HG02588 (cell line): ENCODE results near the gene EMX2.
A peak's percentile ranks its signal among the peaks of the same experiment; 100 is the strongest.
"Not testable (repeated sequence)": the region's sequence is repeated elsewhere in the genome, so short reads cannot be mapped to it uniquely, and the experiment has no call there.

Experiments
- ATAC-seq: cut with Tn5 transposase; IDR thresholded peaks from one replicate; pipeline ENCODE4 v1.9.1; 2021; ENCODE audit warnings: mild to moderate bottlenecking, moderate library complexity; ENCODE audit not compliant: unreplicated experiment

EMX2 gene

GRCh38 chr10:117542706-117543224, at the start of gene EMX2:
Gene EMX2 (plus strand): TSS chr10:117542746. CDS start chr10:117543268, 522 bp downstream.
- no peak for ATAC-seq

- no peak for ATAC-seq
These were observed 46.5 kb upstream of the EMX2 start for GRCh38 chr10:117496031-117496430.

- peak; percentile 71 for ATAC-seq
These were observed 45.9 kb upstream of the EMX2 start for GRCh38 chr10:117496616-117497028.

GRCh38 chr10:117497736-117498135, 44.8 kb upstream of the EMX2 start:
- ATAC-seq = no peak

GRCh38 chr10:117499248-117500105, 43.1 kb upstream of the EMX2 start:
- no peak for ATAC-seq

- no peak for ATAC-seq
These were observed 42.1 kb upstream of the EMX2 start for GRCh38 chr10:117500456-117500855.

- no peak for ATAC-seq
These were observed 41.0 kb upstream of the EMX2 start for GRCh38 chr10:117501460-117502035.

- peak; percentile 12 for ATAC-seq
These were observed 39.9 kb upstream of the EMX2 start for GRCh38 chr10:117502421-117503243.

- peak; percentile 81 for ATAC-seq
These were observed 39.0 kb upstream of the EMX2 start for GRCh38 chr10:117503244-117504205.

- no peak for ATAC-seq
These were observed 38.0 kb upstream of the EMX2 start for GRCh38 chr10:117504562-117504961.

- ATAC-seq = not testable (repeated sequence)
These were observed 35.5 kb upstream of the EMX2 start for GRCh38 chr10:117507081-117507480.

- no peak for ATAC-seq
These were observed 33.0 kb upstream of the EMX2 start for GRCh38 chr10:117509573-117509972.

- ATAC-seq = no peak
These were observed 30.8 kb upstream of the EMX2 start for GRCh38 chr10:117511601-117512390.

- ATAC-seq = no peak
These were observed 27.6 kb upstream of the EMX2 start for GRCh38 chr10:117514971-117515370.

- no peak for ATAC-seq
These were observed 25.9 kb upstream of the EMX2 start for GRCh38 chr10:117516681-117517080.

- no peak for ATAC-seq
These were observed 24.3 kb upstream of the EMX2 start for GRCh38 chr10:117518246-117518645.

- no peak for ATAC-seq
These were observed 23.3 kb upstream of the EMX2 start for GRCh38 chr10:117519286-117519685.

- ATAC-seq = no peak
These were observed 22.7 kb upstream of the EMX2 start for GRCh38 chr10:117519879-117520278.

- ATAC-seq = no peak
These were observed 11.8 kb upstream of the EMX2 start for GRCh38 chr10:117530791-117531190.
